ENCODE measurements around the gene RBL1. TPM values are rescaled to one million over a fixed set of nuclear protein-coding genes. Genes with fewer than 3 reads are reported as not detected.

Gene RBL1
- total RNA-seq, 3 donors from 2014 or later: 5.8 to 7.6 (median 6.6) TPM

GRCh38 chr20:36956016-36956415, 139.8 kb downstream of the RBL1 start:
- DNase-seq (no peak), ATAC-seq (no peak)
- no peak for TF ChIP-seq CTCF (IDR thresholded peaks at IDR 0.05)
- no peaks in the 10 kb centered on the region for H3K9me3 ChIP-seq
- no peaks in the 10 kb centered on the region for H3K36me3 ChIP-seq (ENCODE audit: low read depth)
- H3K4me1 ChIP-seq (ENCODE audit: low read depth): peaks cover 10% of the 10 kb centered on the region
- intact Hi-C loops (cut with DNase I, micrococcal nuclease): no loop called here
- H3K4me3 ChIP-seq: no peak overlapping the region

GRCh38 chr20:36951979-36952738, 143.6 kb downstream of the RBL1 start:
- intact Hi-C loops (cut with DNase I, micrococcal nuclease): no loop called here
- no peak for TF ChIP-seq CTCF (IDR thresholded peaks at IDR 0.05)
- no peak for DNase-seq
- H3K4me3 ChIP-seq: no peak overlapping the region
- no peaks in the 10 kb centered on the region for H3K9me3 ChIP-seq
- H3K36me3 ChIP-seq (ENCODE audit: low read depth): no peaks in the 10 kb centered on the region
- H3K4me1 ChIP-seq (ENCODE audit: low read depth): peaks cover 24% of the 10 kb centered on the region
- ATAC-seq: peak; percentile 14

- ATAC-seq (peak; percentile 96), DNase-seq (peak; percentile 95 to 99 (median 97))
- H3K4me1 ChIP-seq (ENCODE audit: low read depth): peaks cover 24% of the 10 kb centered on the region
- TF ChIP-seq CTCF (IDR thresholded peaks at IDR 0.05): no peak
- H3K36me3 ChIP-seq (ENCODE audit: low read depth): no peaks in the 10 kb centered on the region
- intact Hi-C loops (cut with DNase I, micrococcal nuclease): no loop called here
- H3K9me3 ChIP-seq: no peaks in the 10 kb centered on the region
- H3K4me3 ChIP-seq: peak within 1 kb of the TSS; percentile 83
These were observed 144.4 kb downstream of the RBL1 start, which contains the start of gene SAMHD1 for GRCh38 chr20:36951198-36951978. Gene SAMHD1 (minus strand): TSS chr20:36951708. CDS start chr20:36951643, 65 bp downstream.

- Histone ChIP-seq H3K4me1 (ENCODE audit: low read depth) (peaks cover 24% of the 10 kb centered on the region), H3K9me3 (no peaks in the 10 kb centered on the region), H3K4me3 (peak overlapping the region; percentile 83), H3K36me3 (ENCODE audit: low read depth) (no peaks in the 10 kb centered on the region)
- ATAC-seq (peak; percentile 1), DNase-seq (peak in 2 of 3 donors; percentile 47 to 62)
- intact Hi-C loops (cut with DNase I, micrococcal nuclease): no loop called here
- TF ChIP-seq CTCF (IDR thresholded peaks at IDR 0.05): no peak
These were observed 145.2 kb downstream of the RBL1 start for GRCh38 chr20:36950414-36951197.

Other genes with a start within 250 kb of the RBL1 start
- gene TLDC2, start 219.9 kb downstream of the RBL1 start, total RNA-seq: 10 to 100 TPM; 11.6 to 35.0 (median 30.0) TPM
- gene SAMHD1, start 144.3 kb downstream of the RBL1 start, total RNA-seq: 100 to 1,000 TPM in 1 of 3 donors, 10 to 100 TPM in 2; 24.1 to 110 (median 48.6) TPM
- gene RPN2, start 83.3 kb upstream of the RBL1 start, total RNA-seq: 100 to 1,000 TPM; 106 to 193 (median 127) TPM
- gene MROH8, start 83.6 kb upstream of the RBL1 start, total RNA-seq: 1 to 10 TPM; 1.4 to 3.1 (median 2.6) TPM
- gene GHRH, start 165.8 kb upstream of the RBL1 start, total RNA-seq: not detected
- 10 to 100 TPM; 38.3 to 49.2 (median 43.2) TPM for gene MANBAL, start 193.7 kb upstream of the RBL1 start, total RNA-seq